ENCODE data around the gene SDHAF3.

GRCh38 chr7:97224316-97224715, 106.8 kb downstream of the SDHAF3 start:
- TF ChIP-seq CTCF (IDR thresholded peaks at IDR 0.05) (no peak), POLR2AphosphoS5 (IDR thresholded peaks at IDR 0.05) (no peak), POLR2A (IDR thresholded peaks at IDR 0.05) (no peak)

Measured in stomach (tissue), 4 donors.